NK-92 (cell line): ENCODE measurements around the gene STARD9.
"Not testable (repeated sequence)": the region's sequence is repeated elsewhere in the genome, so short reads cannot be mapped to it uniquely, and the experiment has no call there.

ENCODE experiments used
- DNase-seq: peaks from one replicate; lab custom pipeline; 2025; ENCODE audit not compliant: unreplicated experiment; lab: John Stamatoyannopoulos, UW

Gene STARD9

GRCh38 chr15:42590619-42591237, 15.3 kb downstream of the STARD9 start:
- DNase-seq, result no peak

- no peak for DNase-seq
Measured at GRCh38 chr15:42591238-42591934, 16.0 kb downstream of the STARD9 start.

GRCh38 chr15:42592716-42593115, 17.3 kb downstream of the STARD9 start:
- DNase-seq, result no peak

- DNase-seq, result no peak
Measured at GRCh38 chr15:42593143-42593542, 17.7 kb downstream of the STARD9 start.

- no peak for DNase-seq
Measured at GRCh38 chr15:42594095-42594494, 18.7 kb downstream of the STARD9 start.

GRCh38 chr15:42595626-42596240, 20.3 kb downstream of the STARD9 start:
- DNase-seq, result no peak

- not testable (repeated sequence) for DNase-seq
Measured at GRCh38 chr15:42601316-42601715, 25.9 kb downstream of the STARD9 start.

- no peak for DNase-seq
Measured at GRCh38 chr15:42602501-42602900, 27.1 kb downstream of the STARD9 start.

- no peak for DNase-seq
Measured at GRCh38 chr15:42603978-42604377, 28.6 kb downstream of the STARD9 start.

- no peak for DNase-seq
Measured at GRCh38 chr15:42604894-42605744, 29.7 kb downstream of the STARD9 start.

GRCh38 chr15:42605796-42606195, 30.4 kb downstream of the STARD9 start:
- DNase-seq, result no peak

- no peak for DNase-seq
Measured at GRCh38 chr15:42608110-42608531, 32.7 kb downstream of the STARD9 start.

- no peak for DNase-seq
Measured at GRCh38 chr15:42608752-42609488, 33.5 kb downstream of the STARD9 start.

GRCh38 chr15:42611532-42611931, 36.1 kb downstream of the STARD9 start:
- DNase-seq, result no peak

- no peak for DNase-seq
Measured at GRCh38 chr15:42612367-42612912, 37.0 kb downstream of the STARD9 start.

GRCh38 chr15:42616107-42616506, 40.7 kb downstream of the STARD9 start:
- DNase-seq, result no peak

GRCh38 chr15:42619656-42620371, 44.4 kb downstream of the STARD9 start:
- DNase-seq, result no peak

- no peak for DNase-seq
Measured at GRCh38 chr15:42621386-42621785, 46.0 kb downstream of the STARD9 start.

GRCh38 chr15:42621996-42622925, 46.9 kb downstream of the STARD9 start:
- no peak for DNase-seq
